A549 (cell line): ENCODE results near the gene NKAIN2. TPM values are rescaled to one million over a fixed set of nuclear protein-coding genes. Genes with fewer than 3 reads are reported as not detected.

ENCODE experiments used
- ATAC-seq, 2 experiments: fragments of 200-7000 bp in 1 of 2; fragments of >200 bp in 1 of 2; cut with Nextera tagmentation in 1 of 2; cut with Tn5 transposase in 1 of 2; 3 replicates each; pipeline versions ENCODE4 v1.8.0 to v1.9.1; 2018 to 2020; ENCODE audit warnings: mild to moderate bottlenecking in 1 of 2, moderate library complexity in 1 of 2
- CTCF ChIA-PET: fragments of 300-600 bp; sonication (Branson Sonifier 250); formaldehyde crosslinking; extraction: SDS; loops from one replicate; lab custom pipeline; 2021; ENCODE audit warnings: antibody characterized with exemption, inconsistent platforms; lab: Yijun Ruan, JAX
- POLR2A ChIA-PET: fragments of 350-600 bp; formaldehyde crosslinking; extraction: SDS; loops from one replicate; lab custom pipeline; 2021; ENCODE audit warnings: antibody characterized with exemption, inconsistent platforms; lab: Yijun Ruan, JAX
- DNase-seq, 2 experiments: peaks; one replicate each; pipeline versions ENCODE4 v3.0.0 to v3.0.0-alpha.2; 2011 to 2016; ENCODE audit warnings: low read depth in 1 of 2, low spot score in 1 of 2
- FAIRE-seq: peaks from 2 replicates; lab custom pipeline; 2011; peaks lifted over from hg19 to GRCh38; lab: Jason Lieb, UNC
- H3K27ac ChIP-seq, 2 experiments: fragments of >200 bp; sonication (Bioruptor Twin); formaldehyde crosslinking; 3 replicates each; pipeline ENCODE4 v1.5.1; 2016 to 2017
- H3K4me1 ChIP-seq: fragments of >200 bp; sonication (Bioruptor Twin); formaldehyde crosslinking; 3 replicates; pipeline ENCODE4 v1.6.1; 2016
- H3K4me2 ChIP-seq: fragments of >200 bp; sonication (Bioruptor Twin); formaldehyde crosslinking; 3 replicates; pipeline ENCODE4 v1.6.1; 2016
- H3K4me3 ChIP-seq: fragments of >200 bp; sonication (Bioruptor Twin); formaldehyde crosslinking; 3 replicates; pipeline ENCODE4 v1.5.1; 2016
- H3K9me3 ChIP-seq: fragments of >200 bp; sonication (Bioruptor Twin); formaldehyde crosslinking; 3 replicates; pipeline ENCODE4 v1.6.1; 2016
- BCL3 ChIP-seq: fragments of >200 bp; sonication (Bioruptor Twin); formaldehyde crosslinking; IDR thresholded peaks from 3 replicates; pipeline ENCODE4 v1.6.1; 2016
- CBX2 ChIP-seq: fragments of 200-600 bp; sonication (generic); IDR thresholded peaks from 2 replicates; pipeline ENCODE4 v1.6.1; 2016; ENCODE audit warnings: low read depth, mild to moderate bottlenecking, borderline replicate concordance
- EHMT2 ChIP-seq: fragments of 200-600 bp; sonication (generic); IDR thresholded peaks from 2 replicates; pipeline ENCODE4 v1.6.1; 2016; ENCODE audit warnings: antibody characterized with exemption, low read depth, mild to moderate bottlenecking, moderate library complexity
- GATA3 ChIP-seq: IDR thresholded peaks from 2 replicates; pipeline ENCODE4 v1.6.1; 2012; ENCODE audit warnings: borderline replicate concordance
- HDAC2 ChIP-seq: fragments of 200-600 bp; sonication (generic); IDR thresholded peaks from 2 replicates; pipeline ENCODE4 v1.6.1; 2016
- HES2 ChIP-seq: fragments of >200 bp; sonication (Bioruptor Twin); formaldehyde crosslinking; IDR thresholded peaks from 2 replicates; pipeline ENCODE4 v1.6.1; 2016
- HMGXB4 ChIP-seq: fragments of 250-450 bp; sonication (Bioruptor Pico); IDR thresholded peaks from 2 replicates; pipeline ENCODE4 v1.5.0; 2021; ENCODE audit warnings: mild to moderate bottlenecking, moderate library complexity, borderline replicate concordance
- JUN ChIP-seq, 2 experiments: fragments of >200 bp; sonication (Bioruptor Twin); formaldehyde crosslinking; IDR thresholded peaks; 2 replicates in 1 of 2; 3 replicates in 1 of 2; pipeline ENCODE4 v1.6.1; 2016 to 2017
- KDM1A ChIP-seq: fragments of 200-600 bp; sonication (generic); IDR thresholded peaks from 2 replicates; pipeline ENCODE4 v1.6.1; 2016; ENCODE audit warnings: low read depth, mild to moderate bottlenecking
- KDM5A ChIP-seq: fragments of 200-600 bp; sonication (generic); IDR thresholded peaks from 2 replicates; pipeline ENCODE4 v1.6.1; 2016; ENCODE audit warnings: antibody characterized with exemption, mild to moderate bottlenecking
- POLR2AphosphoS2 ChIP-seq: conservative IDR thresholded peaks from 2 replicates; pipeline ENCODE4 v1.6.1; 2012; ENCODE audit warnings: low read length, improper control_type of control experiment, inconsistent platforms
- RAD21 ChIP-seq, 2 experiments: fragments of >200 bp in 1 of 2; sonication (Bioruptor Twin) in 1 of 2; formaldehyde crosslinking in 1 of 2; IDR thresholded peaks in 1 of 2; conservative IDR thresholded peaks in 1 of 2; 2 replicates in 1 of 2; 3 replicates in 1 of 2; pipeline ENCODE4 v1.6.1; 2012 to 2018; ENCODE audit warnings: inconsistent platforms in 1 of 2
- RARB ChIP-seq: fragments of 250-450 bp; sonication (Bioruptor Pico); IDR thresholded peaks from 2 replicates; pipeline ENCODE4 v1.8.0; 2021; ENCODE audit warnings: mild to moderate bottlenecking, moderate library complexity
- REST ChIP-seq: fragments of 200-600 bp; sonication (generic); IDR thresholded peaks from 2 replicates; pipeline ENCODE4 v1.6.1; 2016; ENCODE audit warnings: antibody characterized with exemption, mild to moderate bottlenecking, moderate library complexity
- RNF2 ChIP-seq: fragments of 200-600 bp; sonication (generic); IDR thresholded peaks from 2 replicates; pipeline ENCODE4 v1.6.1; 2016; ENCODE audit warnings: low read depth, mild to moderate bottlenecking, antibody characterized with exemption, moderate library complexity, borderline replicate concordance
- SREBF2 ChIP-seq: fragments of 450-650 bp; IDR thresholded peaks from 2 replicates; pipeline ENCODE4 v1.6.1; 2014; ENCODE audit warnings: mild to moderate bottlenecking, moderate library complexity
- USF2 ChIP-seq: fragments of 450-650 bp; IDR thresholded peaks from 2 replicates; pipeline ENCODE4 v1.6.1; 2014; ENCODE audit warnings: antibody characterized with exemption
- WGBS: methylation state at CpG from one replicate; pipeline ENCODE4 v1.1.6; 2017; ENCODE audit errors: missing lambda C conversion rate; 5-methylcytosine and 5-hydroxymethylcytosine counted together
- polyA plus RNA-seq, 4 experiments: library from polyadenylated mRNA; depleted of rRNA in 3 of 4; stranded (reverse); fragments of >200 nt; fragmentation: RNase III in 1 of 4; extraction: RNeasy Plus Mini Kit Qiagen cat#74134 plus additional on column Dnase treatment in 1 of 4; gene quantifications; 2 replicates in 3 of 4; 3 replicates in 1 of 4; pipeline ENCODE4 v1.2.3, GENCODE V29; 2011 to 2017

NKAIN2 gene
- polyA plus RNA-seq, 2 of the 4 experiments (the other 2 are of a cell fraction) = not detected

GRCh38 chr6:124490122-124490521 lies 686.5 kb downstream of the NKAIN2 start (continued):
- TF ChIP-seq REST (no peak), JUN (IDR thresholded peaks at IDR 0.05) (no peak), BCL3 (no peak)
- TF ChIP-seq, all 56 proteins: peak for 0

GRCh38 chr6:124493259-124493658 lies 689.6 kb downstream of the NKAIN2 start:
- Histone ChIP-seq H3K4me1 (no peaks in the 10 kb centered on the region), H3K4me3 (no peak overlapping the region), H3K9me3 (no peaks in the 10 kb centered on the region), H3K4me2 (no peak overlapping the region), H3K27ac (no peak overlapping the region)
- WGBS = 0% methylated on average over 1 of the region's 1 CpG
- FAIRE-seq (no peak), DNase-seq (no peak), ATAC-seq (no peak)
- TF ChIP-seq RAD21 (conservative IDR thresholded peaks at IDR 0.05 in 1 of 2, IDR thresholded peaks at IDR 0.05 in 1 of 2) (no peak), POLR2AphosphoS2 (no peak), CBX2 (no peak), RNF2 (no peak), SREBF2 (no peak), HMGXB4 (no peak), USF2 (no peak), KDM1A (no peak), HDAC2 (no peak), KDM5A (no peak), RARB (CRISPR knock-in tag) (no peak), GATA3 (no peak), EHMT2 (no peak), BCL3 (no peak), HES2 (no peak)
- CTCF ChIA-PET = interaction anchor here (0.8 kb wide), 1 partner anchor 1256 kb away, joined by 3 read pairs; the partner anchor contains the start of gene HEY2
- POLR2A ChIA-PET = no interaction called here
